SK-N-MC (cell line): ENCODE data around the gene PLEKHA7.

Source experiments
- EZH2 ChIP-seq: fragments of 200-600 bp; sonication (generic); IDR thresholded peaks from one replicate; pipeline ENCODE4 v1.6.1; 2017; ENCODE audit warnings: antibody characterized with exemption
- FOXP2 ChIP-seq: optimal IDR thresholded peaks from 2 replicates; pipeline ENCODE3; 2011; ENCODE audit warnings: mild to moderate bottlenecking, moderate library complexity; ENCODE audit not compliant: insufficient read depth; ENCODE audit errors: extremely low read length, control extremely low read depth
- POLR2AphosphoS5 ChIP-seq: IDR thresholded peaks from 2 replicates; pipeline ENCODE4 v1.6.1; 2012; ENCODE audit warnings: mild to moderate bottlenecking, low read depth, low read length, borderline replicate concordance

- TF ChIP-seq EZH2 (no peak), POLR2AphosphoS5 (no peak), FOXP2 (no peak)
Measured at GRCh38 chr11:16985297-16985696, 28.9 kb downstream of the PLEKHA7 start.
